WTC11 (cell line): Measurements from ENCODE around the gene SYNDIG1. TPM values are rescaled to one million over a fixed set of nuclear protein-coding genes. Genes with fewer than 3 reads are reported as not detected.

Experiments used
- ATAC-seq: fragments of 200-7000 bp; cut with Tn5 transposase; 2 replicates; pipeline ENCODE4 v1.10.0; 2021; ENCODE audit warnings: mild to moderate bottlenecking, moderate library complexity
- CTCF ChIA-PET: fragments of 300-600 bp; sonication (Branson Sonifier 250); formaldehyde crosslinking; loops from one replicate; lab custom pipeline; 2021; ENCODE audit warnings: antibody characterized with exemption; lab: Charles Lee
- POLR2A ChIA-PET: fragments of 350-600 bp; sonication (Branson Sonifier 250); formaldehyde crosslinking; loops from one replicate; lab custom pipeline; 2021; ENCODE audit warnings: antibody characterized with exemption; lab: Charles Lee
- DNase-seq: peaks from one replicate; pipeline ENCODE4 v3.0.0; 2021; ENCODE audit warnings: low spot score
- H3K27ac Mint-ChIP-seq: 2 replicates; pipeline ENCODE4 v1.8.0; 2021; ENCODE audit warnings: mixed read lengths
- H3K27me3 Mint-ChIP-seq: 2 replicates; pipeline ENCODE4 v1.8.0; 2021; ENCODE audit warnings: low read depth, mild to moderate bottlenecking, moderate library complexity, mixed read lengths
- H3K36me3 Mint-ChIP-seq: 2 replicates; pipeline ENCODE4 v1.8.0; 2021; ENCODE audit warnings: mixed read lengths
- H3K4me1 Mint-ChIP-seq: 2 replicates; pipeline ENCODE4 v1.8.0; 2022; ENCODE audit warnings: mixed read lengths
- H3K4me3 Mint-ChIP-seq: 2 replicates; pipeline ENCODE4 v1.8.0; 2021; ENCODE audit warnings: mild to moderate bottlenecking, moderate library complexity, mixed read lengths
- H3K9me3 Mint-ChIP-seq: 2 replicates; pipeline ENCODE4 v1.8.0; 2021; ENCODE audit warnings: mixed read lengths
- CBFB ChIP-seq: sonication (generic); formaldehyde crosslinking; IDR thresholded peaks from 2 replicates; pipeline ENCODE4 v1.8.1; 2022; ENCODE audit warnings: mild to moderate bottlenecking, low read depth, missing genetic modification reagents
- GRHL2 ChIP-seq: fragments of 250-450 bp; sonication (Bioruptor Pico); IDR thresholded peaks from 2 replicates; pipeline ENCODE4 v1.8.0; 2022; ENCODE audit warnings: mild to moderate bottlenecking, moderate library complexity; ENCODE audit not compliant: insufficient replicate concordance, severe bottlenecking
- GTF2I ChIP-seq: fragments of 250-450 bp; sonication (Bioruptor Pico); conservative IDR thresholded peaks from 2 replicates; pipeline ENCODE4 v1.4.0; 2021; ENCODE audit warnings: mild to moderate bottlenecking
- IRF2 ChIP-seq: sonication (generic); formaldehyde crosslinking; IDR thresholded peaks from 2 replicates; pipeline ENCODE4 v1.8.0; 2022; ENCODE audit warnings: low read depth, missing genetic modification reagents, borderline replicate concordance
- KAT7 ChIP-seq: sonication (generic); formaldehyde crosslinking; IDR thresholded peaks from 2 replicates; pipeline ENCODE4 v1.8.1; 2023; ENCODE audit warnings: missing genetic modification reagents, mild to moderate bottlenecking, borderline replicate concordance
- NFE2L1 ChIP-seq: sonication (generic); formaldehyde crosslinking; IDR thresholded peaks from 2 replicates; pipeline ENCODE4 v1.8.1; 2023; ENCODE audit warnings: missing genetic modification reagents
- SMAD3 ChIP-seq: sonication (generic); formaldehyde crosslinking; IDR thresholded peaks from 2 replicates; pipeline ENCODE4 v1.8.0; 2022; ENCODE audit warnings: missing genetic modification reagents, mild to moderate bottlenecking, borderline replicate concordance
- TP53 ChIP-seq: sonication (generic); formaldehyde crosslinking; IDR thresholded peaks from 2 replicates; pipeline ENCODE4 v1.8.1; 2023; ENCODE audit warnings: mild to moderate bottlenecking, missing genetic modification reagents
- ZBTB21 ChIP-seq: sonication (generic); formaldehyde crosslinking; IDR thresholded peaks from 2 replicates; pipeline ENCODE4 v1.8.1; 2023; ENCODE audit warnings: mild to moderate bottlenecking, missing genetic modification reagents, borderline replicate concordance
- total RNA-seq: library from RNA; stranded (reverse); gene quantifications from 3 replicates; pipeline ENCODE4 v1.2.3, GENCODE V29; 2021
- TF ChIP-seq, protein P1 (sequence below): fragments of 250-450 bp; sonication (Bioruptor Pico); conservative IDR thresholded peaks from 2 replicates; pipeline ENCODE4 v1.9.0; 2021; ENCODE audit warnings: mild to moderate bottlenecking
- TF ChIP-seq, protein P2 (sequence below): fragments of 250-450 bp; sonication (Bioruptor Pico); IDR thresholded peaks from 2 replicates; pipeline ENCODE4 v1.8.0; 2021; ENCODE audit warnings: mild to moderate bottlenecking
- TF ChIP-seq, protein P3 (sequence below): sonication (generic); formaldehyde crosslinking; conservative IDR thresholded peaks from 2 replicates; pipeline ENCODE4 v1.8.1; 2023; ENCODE audit warnings: mild to moderate bottlenecking, low read depth, missing genetic modification reagents, moderate library complexity
- TF ChIP-seq, protein P4 (sequence below): fragments of 250-450 bp; sonication (Bioruptor Pico); IDR thresholded peaks from 2 replicates; pipeline ENCODE4 v1.9.0; 2021; ENCODE audit warnings: mild to moderate bottlenecking
- TF ChIP-seq, protein P5 (sequence below): sonication (generic); formaldehyde crosslinking; IDR thresholded peaks from 2 replicates; pipeline ENCODE4 v1.8.1; 2022; ENCODE audit warnings: mild to moderate bottlenecking, moderate library complexity, missing genetic modification reagents
- TF ChIP-seq, protein P6 (sequence below): sonication (generic); formaldehyde crosslinking; IDR thresholded peaks from 2 replicates; pipeline ENCODE4 v1.8.1; 2023; ENCODE audit warnings: mild to moderate bottlenecking, missing genetic modification reagents, moderate library complexity

Gene SYNDIG1
- total RNA-seq, 1 experiment from 2014 or later = 6.4 TPM

DNA sequence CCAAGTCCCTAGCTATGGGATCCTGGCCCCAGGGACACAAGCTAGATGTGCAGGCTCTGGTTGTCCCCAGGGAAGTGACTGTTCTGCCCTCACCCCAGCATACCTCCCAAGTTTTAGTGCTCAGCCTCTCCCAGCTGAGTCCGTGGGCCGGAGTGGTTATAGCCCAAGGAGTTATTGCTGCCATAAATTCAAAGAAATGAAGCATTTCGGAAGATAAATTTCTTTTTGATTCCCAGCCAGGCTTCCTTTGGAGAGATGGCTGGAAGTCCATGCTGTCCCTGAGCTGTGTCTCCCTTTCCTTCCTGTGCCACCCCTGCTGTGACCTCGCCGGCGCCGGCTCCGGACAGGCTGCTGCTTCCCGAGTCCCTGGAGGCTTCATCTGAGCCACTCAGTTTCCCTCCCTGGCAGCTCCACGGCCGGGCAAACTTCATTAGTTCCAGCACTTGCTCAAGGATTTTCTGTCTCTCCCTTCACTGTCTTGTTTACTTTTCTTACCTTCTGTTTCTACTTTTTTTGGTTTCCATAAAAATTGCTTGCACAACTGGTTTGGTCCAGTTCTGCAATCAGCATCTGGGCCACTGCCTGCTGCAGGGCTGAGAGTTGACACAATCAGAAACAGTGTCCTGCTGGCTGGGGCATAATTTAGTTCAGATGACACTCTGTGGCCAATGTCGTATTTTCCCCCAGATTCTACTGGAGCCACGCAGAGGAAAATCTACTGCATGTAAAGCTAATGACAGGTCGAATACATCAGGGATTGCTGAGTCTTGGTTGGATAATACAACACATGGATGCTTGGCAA lies 225.5 kb downstream of the SYNDIG1 start:
- ChIA-PET CTCF (interaction anchor here (1.4 kb wide), 1 partner anchor 88 kb away, joined by 4 read pairs; no protein-coding TSS in a partner anchor), POLR2A (no interaction called here)
- H3K36me3 Mint-ChIP-seq = no peaks in the 10 kb centered on the region
- TF ChIP-seq, protein P1, sequence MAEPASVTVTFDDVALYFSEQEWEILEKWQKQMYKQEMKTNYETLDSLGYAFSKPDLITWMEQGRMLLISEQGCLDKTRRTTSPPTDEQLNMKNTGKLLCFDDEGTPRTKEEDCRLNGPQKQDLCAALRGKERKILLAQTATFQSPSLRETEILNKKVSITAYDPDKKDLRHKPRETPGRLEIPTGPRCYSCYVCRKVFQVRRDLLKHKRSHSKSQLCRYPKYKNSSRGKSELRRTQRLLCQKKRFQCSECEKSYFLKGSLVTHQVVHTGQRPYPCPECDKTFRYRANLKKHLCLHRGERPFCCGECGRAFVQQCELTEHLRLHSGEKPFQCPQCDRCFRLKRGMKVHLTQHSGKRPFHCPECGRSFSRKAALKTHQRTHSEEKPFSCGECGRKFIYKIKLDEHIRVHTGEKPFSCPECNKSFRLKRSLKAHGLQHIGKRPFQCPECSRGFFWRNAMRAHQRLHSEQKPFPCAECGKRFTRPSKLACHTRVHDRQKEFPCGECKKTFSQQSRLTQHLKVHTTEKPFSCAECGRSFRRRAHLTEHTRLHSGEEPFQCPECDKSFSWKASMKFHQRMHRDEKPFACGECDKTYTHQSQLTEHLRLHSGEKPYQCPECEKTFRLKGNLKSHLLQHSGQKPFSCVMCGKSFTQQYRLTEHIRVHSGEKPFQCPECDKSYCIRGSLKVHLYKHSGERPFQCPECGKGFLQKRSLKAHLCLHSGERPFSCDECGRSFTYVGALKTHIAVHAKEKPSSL = no peak
- TF ChIP-seq IRF2 = no peak
- no peak for TF ChIP-seq GTF2I (CRISPR knock-in tag)
- TF ChIP-seq, protein P2, sequence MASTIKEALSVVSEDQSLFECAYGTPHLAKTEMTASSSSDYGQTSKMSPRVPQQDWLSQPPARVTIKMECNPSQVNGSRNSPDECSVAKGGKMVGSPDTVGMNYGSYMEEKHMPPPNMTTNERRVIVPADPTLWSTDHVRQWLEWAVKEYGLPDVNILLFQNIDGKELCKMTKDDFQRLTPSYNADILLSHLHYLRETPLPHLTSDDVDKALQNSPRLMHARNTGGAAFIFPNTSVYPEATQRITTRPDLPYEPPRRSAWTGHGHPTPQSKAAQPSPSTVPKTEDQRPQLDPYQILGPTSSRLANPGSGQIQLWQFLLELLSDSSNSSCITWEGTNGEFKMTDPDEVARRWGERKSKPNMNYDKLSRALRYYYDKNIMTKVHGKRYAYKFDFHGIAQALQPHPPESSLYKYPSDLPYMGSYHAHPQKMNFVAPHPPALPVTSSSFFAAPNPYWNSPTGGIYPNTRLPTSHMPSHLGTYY = no peak
- no peak for TF ChIP-seq TP53
- TF ChIP-seq, protein P3, sequence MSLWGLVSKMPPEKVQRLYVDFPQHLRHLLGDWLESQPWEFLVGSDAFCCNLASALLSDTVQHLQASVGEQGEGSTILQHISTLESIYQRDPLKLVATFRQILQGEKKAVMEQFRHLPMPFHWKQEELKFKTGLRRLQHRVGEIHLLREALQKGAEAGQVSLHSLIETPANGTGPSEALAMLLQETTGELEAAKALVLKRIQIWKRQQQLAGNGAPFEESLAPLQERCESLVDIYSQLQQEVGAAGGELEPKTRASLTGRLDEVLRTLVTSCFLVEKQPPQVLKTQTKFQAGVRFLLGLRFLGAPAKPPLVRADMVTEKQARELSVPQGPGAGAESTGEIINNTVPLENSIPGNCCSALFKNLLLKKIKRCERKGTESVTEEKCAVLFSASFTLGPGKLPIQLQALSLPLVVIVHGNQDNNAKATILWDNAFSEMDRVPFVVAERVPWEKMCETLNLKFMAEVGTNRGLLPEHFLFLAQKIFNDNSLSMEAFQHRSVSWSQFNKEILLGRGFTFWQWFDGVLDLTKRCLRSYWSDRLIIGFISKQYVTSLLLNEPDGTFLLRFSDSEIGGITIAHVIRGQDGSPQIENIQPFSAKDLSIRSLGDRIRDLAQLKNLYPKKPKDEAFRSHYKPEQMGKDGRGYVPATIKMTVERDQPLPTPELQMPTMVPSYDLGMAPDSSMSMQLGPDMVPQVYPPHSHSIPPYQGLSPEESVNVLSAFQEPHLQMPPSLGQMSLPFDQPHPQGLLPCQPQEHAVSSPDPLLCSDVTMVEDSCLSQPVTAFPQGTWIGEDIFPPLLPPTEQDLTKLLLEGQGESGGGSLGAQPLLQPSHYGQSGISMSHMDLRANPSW = no peak
- no peak for TF ChIP-seq GRHL2 (CRISPR knock-in tag)
- TF ChIP-seq, protein P4, sequence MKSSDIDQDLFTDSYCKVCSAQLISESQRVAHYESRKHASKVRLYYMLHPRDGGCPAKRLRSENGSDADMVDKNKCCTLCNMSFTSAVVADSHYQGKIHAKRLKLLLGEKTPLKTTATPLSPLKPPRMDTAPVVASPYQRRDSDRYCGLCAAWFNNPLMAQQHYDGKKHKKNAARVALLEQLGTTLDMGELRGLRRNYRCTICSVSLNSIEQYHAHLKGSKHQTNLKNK (CRISPR knock-in tag) = no peak
- no peak for TF ChIP-seq ZBTB21 (CRISPR knock-in tag)
- TF ChIP-seq KAT7 (CRISPR knock-in tag) = no peak
- TF ChIP-seq, protein P5, sequence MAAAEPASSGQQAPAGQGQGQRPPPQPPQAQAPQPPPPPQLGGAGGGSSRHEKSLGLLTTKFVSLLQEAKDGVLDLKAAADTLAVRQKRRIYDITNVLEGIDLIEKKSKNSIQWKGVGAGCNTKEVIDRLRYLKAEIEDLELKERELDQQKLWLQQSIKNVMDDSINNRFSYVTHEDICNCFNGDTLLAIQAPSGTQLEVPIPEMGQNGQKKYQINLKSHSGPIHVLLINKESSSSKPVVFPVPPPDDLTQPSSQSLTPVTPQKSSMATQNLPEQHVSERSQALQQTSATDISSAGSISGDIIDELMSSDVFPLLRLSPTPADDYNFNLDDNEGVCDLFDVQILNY (CRISPR knock-in tag) = no peak
- no peaks in the 10 kb centered on the region for H3K4me1 Mint-ChIP-seq
- no peaks in the 10 kb centered on the region for H3K27me3 Mint-ChIP-seq
- H3K9me3 Mint-ChIP-seq = peaks cover 14% of the 10 kb centered on the region
- no peak for ATAC-seq
- H3K4me3 Mint-ChIP-seq = no peak overlapping the region
- H3K27ac Mint-ChIP-seq = no peak overlapping the region
- DNase-seq = no peak

DNA sequence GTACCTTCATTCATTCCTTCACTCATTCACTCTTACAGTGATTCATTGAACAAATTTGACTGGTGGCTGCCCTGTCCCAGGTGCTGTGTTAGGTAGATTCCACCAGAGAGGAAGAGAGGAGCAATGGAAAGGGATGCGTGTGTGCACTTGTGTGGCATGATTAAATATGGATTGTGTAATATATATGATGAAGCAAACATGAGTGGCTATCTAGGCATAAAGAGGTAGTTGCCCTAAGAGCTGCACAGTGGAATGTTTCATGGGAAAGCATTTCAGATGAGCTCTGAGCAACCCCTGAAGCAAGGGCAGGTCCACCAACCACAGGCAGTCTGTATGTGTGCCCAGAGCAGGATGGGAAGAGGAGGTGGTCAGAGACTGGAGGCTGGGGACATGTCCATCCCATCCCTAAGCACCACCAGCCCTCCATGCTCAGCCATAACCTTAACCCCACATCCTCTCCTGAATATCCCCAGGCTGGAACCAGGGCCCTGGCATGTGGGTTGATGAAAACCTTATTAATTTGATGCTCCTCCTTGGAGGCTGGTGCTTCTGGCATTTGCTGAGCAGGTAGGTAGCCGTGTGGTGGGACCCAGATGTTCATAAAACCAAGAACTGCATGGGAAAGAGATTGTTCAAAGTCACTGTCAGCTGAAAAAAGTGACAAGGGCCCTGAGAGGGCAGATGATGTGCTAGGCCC lies 226.2 kb downstream of the SYNDIG1 start:
- POLR2A ChIA-PET = no interaction called here
- no peak for DNase-seq
- no peaks in the 10 kb centered on the region for H3K4me1 Mint-ChIP-seq
- TF ChIP-seq, protein P6, sequence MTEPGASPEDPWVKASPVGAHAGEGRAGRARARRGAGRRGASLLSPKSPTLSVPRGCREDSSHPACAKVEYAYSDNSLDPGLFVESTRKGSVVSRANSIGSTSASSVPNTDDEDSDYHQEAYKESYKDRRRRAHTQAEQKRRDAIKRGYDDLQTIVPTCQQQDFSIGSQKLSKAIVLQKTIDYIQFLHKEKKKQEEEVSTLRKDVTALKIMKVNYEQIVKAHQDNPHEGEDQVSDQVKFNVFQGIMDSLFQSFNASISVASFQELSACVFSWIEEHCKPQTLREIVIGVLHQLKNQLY (CRISPR knock-in tag) = no peak
- TF ChIP-seq NFE2L1 (no peak), SMAD3 (no peak), CBFB (CRISPR knock-in tag) (no peak)
- TF ChIP-seq, all 79 proteins: peak for 0
- no peak for ATAC-seq
- H3K36me3 Mint-ChIP-seq = no peaks in the 10 kb centered on the region
- no peaks in the 10 kb centered on the region for H3K27me3 Mint-ChIP-seq
- CTCF ChIA-PET = no interaction called here
- H3K27ac Mint-ChIP-seq = no peak overlapping the region
- H3K4me3 Mint-ChIP-seq = no peak overlapping the region
- peaks cover 7% of the 10 kb centered on the region for H3K9me3 Mint-ChIP-seq
